Keratinocyte (primary cell): ENCODE data around the gene FMN1. TPM values are rescaled to one million over a fixed set of nuclear protein-coding genes. Genes with fewer than 3 reads are reported as not detected.

Source experiments
- DNase-seq: peaks from one replicate; pipeline ENCODE4 v3.0.0-alpha.2; 2011; ENCODE audit warnings: low read depth, missing footprints, low spot score
- FAIRE-seq: peaks from 2 replicates; lab custom pipeline; 2011; peaks lifted over from hg19 to GRCh38; lab: Jason Lieb, UNC
- H2AFZ ChIP-seq: 2 replicates; pipeline ENCODE4 v1.6.0; 2012; ENCODE audit warnings: low read length, control low read depth, inconsistent platforms; ENCODE audit not compliant: control insufficient read depth
- H3K27ac ChIP-seq: 2 replicates; pipeline ENCODE4 v1.5.1; 2011; ENCODE audit warnings: low read length; ENCODE audit not compliant: control insufficient read depth, insufficient read depth
- H3K27me3 ChIP-seq: 3 replicates; pipeline ENCODE4 v1.6.0; 2011; ENCODE audit warnings: low read length; ENCODE audit not compliant: control insufficient read depth, insufficient read depth; ENCODE audit errors: extremely low read depth
- H3K36me3 ChIP-seq, 2 experiments: 2 replicates in 1 of 2; 3 replicates in 1 of 2; pipeline ENCODE4 v1.5.1; 2011; ENCODE audit warnings: low read length in 2 of 2, mild to moderate bottlenecking in 1 of 2; ENCODE audit not compliant: control insufficient read depth in 2 of 2, insufficient read depth in 2 of 2; ENCODE audit errors: extremely low read depth in 1 of 2
- H3K4me1 ChIP-seq: 3 replicates; pipeline ENCODE4 v1.5.1; 2011; ENCODE audit warnings: low read length; ENCODE audit not compliant: control insufficient read depth, insufficient read depth; ENCODE audit errors: extremely low read depth
- H3K4me2 ChIP-seq: 3 replicates; pipeline ENCODE4 v1.6.0; 2011; ENCODE audit warnings: low read depth, low read length; ENCODE audit not compliant: control insufficient read depth, insufficient read depth; ENCODE audit errors: extremely low read depth
- H3K4me3 ChIP-seq, 3 experiments: fragments of 200-600 bp in 1 of 3; sonication (generic) in 1 of 3; 2 replicates in 2 of 3; 3 replicates in 1 of 3; pipeline ENCODE4 v1.5.1; 2011 to 2016; ENCODE audit warnings: low read length in 3 of 3, mild to moderate bottlenecking in 3 of 3, control low read depth in 2 of 3, inconsistent platforms in 1 of 3, low read depth in 1 of 3, mixed read lengths in 1 of 3, mixed run types in 1 of 3, moderate library complexity in 1 of 3; ENCODE audit not compliant: control insufficient read depth in 2 of 3, insufficient read depth in 2 of 3; ENCODE audit errors: extremely low read depth in 1 of 3
- H3K79me2 ChIP-seq: 2 replicates; pipeline ENCODE4 v1.6.0; 2012; ENCODE audit warnings: low read length; ENCODE audit not compliant: control insufficient read depth, insufficient read depth
- H3K9ac ChIP-seq: 3 replicates; pipeline ENCODE4 v1.6.0; 2011; ENCODE audit warnings: low read length; ENCODE audit not compliant: control insufficient read depth, insufficient read depth; ENCODE audit errors: extremely low read depth
- H3K9me1 ChIP-seq: 3 replicates; pipeline ENCODE4 v1.6.0; 2011; ENCODE audit warnings: low read length; ENCODE audit not compliant: control insufficient read depth, insufficient read depth; ENCODE audit errors: extremely low read depth
- H3K9me3 ChIP-seq: 2 replicates; pipeline ENCODE4 v1.5.1; 2012; ENCODE audit warnings: low read depth, low read length; ENCODE audit not compliant: control insufficient read depth
- H4K20me1 ChIP-seq: 3 replicates; pipeline ENCODE4 v1.6.0; 2011; ENCODE audit warnings: low read length; ENCODE audit not compliant: control insufficient read depth, insufficient read depth; ENCODE audit errors: extremely low read depth
- CTCF ChIP-seq, 3 experiments: IDR thresholded peaks in 1 of 3; conservative IDR thresholded peaks in 1 of 3; optimal IDR thresholded peaks in 1 of 3; 2 replicates in 2 of 3; 3 replicates in 1 of 3; pipeline versions ENCODE3 to v1.5.1; 2011; ENCODE audit warnings: low read length in 3 of 3, mild to moderate bottlenecking in 3 of 3, moderate library complexity in 2 of 3, control low read depth in 1 of 3, inconsistent platforms in 1 of 3; ENCODE audit not compliant: insufficient read depth in 2 of 3; ENCODE audit errors: extremely low read depth in 1 of 3
- EZH2 ChIP-seq: IDR thresholded peaks from one replicate; pipeline ENCODE4 v1.6.1; 2012; ENCODE audit warnings: inconsistent platforms, mild to moderate bottlenecking, low read length, moderate library complexity
- dilution Hi-C: fragments of 300-500 bp; cut with MboI; formaldehyde crosslinking; loops from one replicate; pipeline ENCODE4 v1.7.0; 2020; ENCODE audit warnings: low sequenced_read_pairs; ENCODE audit not compliant: extremely low pct_ligation_motif_present
- polyA plus RNA-seq, 5 experiments: library from polyadenylated mRNA; depleted of rRNA in 3 of 5; stranded (reverse) in 3 of 5; stranded (forward) in 1 of 5; unstranded in 1 of 5; fragments of >200 nt; gene quantifications; 1 replicate in 1 of 5; 2 replicates in 3 of 5; 3 replicates in 1 of 5; pipeline versions ENCODE4 v1.2.1 to v1.2.3, GENCODE V29; 2011 to 2012; ENCODE audit warnings: missing spikeins in 2 of 5, low read depth in 1 of 5, low replicate concordance in 1 of 5

FMN1 gene
- polyA plus RNA-seq, 1 donor (not counting 4 experiments of a cell fraction or from before 2014, with no cell fraction given) = 0.71 TPM

GRCh38 chr15:32807331-32807730, 387.2 kb downstream of the FMN1 start:
- no peak overlapping the region for H3K27ac ChIP-seq
- no peak overlapping the region for H3K9ac ChIP-seq
- no peaks in the 10 kb centered on the region for H3K79me2 ChIP-seq
- dilution Hi-C loops = no loop called here
- H3K9me1 ChIP-seq = no peaks in the 10 kb centered on the region
- no peaks in the 10 kb centered on the region for H4K20me1 ChIP-seq
- H3K27me3 ChIP-seq = no peaks in the 10 kb centered on the region
- FAIRE-seq = no peak
- H3K4me3 ChIP-seq = no peak overlapping the region
- no peaks in the 10 kb centered on the region for H3K4me1 ChIP-seq
- peaks cover 9% of the 10 kb centered on the region for H3K9me3 ChIP-seq
- no peak for DNase-seq
- no peak overlapping the region for H3K4me2 ChIP-seq
- no peak overlapping the region for H2AFZ ChIP-seq
- no peaks in the 10 kb centered on the region for H3K36me3 ChIP-seq
- TF ChIP-seq EZH2 (no peak), CTCF (optimal IDR thresholded peaks at IDR 0.05 in 1 of 3, IDR thresholded peaks at IDR 0.05 in 1 of 3, conservative IDR thresholded peaks at IDR 0.05 in 1 of 3; ENCODE audit: extremely low read depth in 1 of 3, insufficient read depth in 2 of 3, low read length in 3 of 3) (no peak)

- Histone ChIP-seq H3K9me1 (no peaks in the 10 kb centered on the region), H4K20me1 (no peaks in the 10 kb centered on the region), H3K4me1 (no peaks in the 10 kb centered on the region), H3K79me2 (no peaks in the 10 kb centered on the region), H3K9ac (no peak overlapping the region), H3K9me3 (peaks cover 9% of the 10 kb centered on the region), H3K27ac (no peak overlapping the region), H3K36me3 (no peaks in the 10 kb centered on the region), H3K4me3 (no peak overlapping the region), H3K4me2 (no peak overlapping the region), H2AFZ (no peak overlapping the region), H3K27me3 (no peaks in the 10 kb centered on the region)
- DNase-seq (peak; percentile 11), FAIRE-seq (no peak)
- dilution Hi-C loops = no loop called here
- no peak for TF ChIP-seq CTCF (optimal IDR thresholded peaks at IDR 0.05 in 1 of 3, IDR thresholded peaks at IDR 0.05 in 1 of 3, conservative IDR thresholded peaks at IDR 0.05 in 1 of 3; ENCODE audit: extremely low read depth in 1 of 3, insufficient read depth in 2 of 3, low read length in 3 of 3)
- TF ChIP-seq EZH2 = no peak
Observed at GRCh38 chr15:32803631-32804030, 390.9 kb downstream of the FMN1 start.
